Esophagus muscularis mucosa (tissue), 4 donors: ENCODE results near the gene UQCRH. TPM values are rescaled to one million over a fixed set of nuclear protein-coding genes. Genes with fewer than 3 reads are reported as not detected.

Source experiments
- DNase-seq: peaks from one replicate; pipeline ENCODE4 v3.0.0-alpha.2; 2017; ENCODE audit errors: extremely low spot score
- H3K27ac ChIP-seq, 4 donors: fragments of 200-600 bp; sonication (generic); replicated peaks in 1 of 4; 1 replicate in 3 of 4; 2 replicates in 1 of 4; pipeline ENCODE4 v1.5.1; 2016 to 2019; ENCODE audit warnings: mild to moderate bottlenecking in 1 of 4
- H3K27me3 ChIP-seq, 4 donors: fragments of 200-600 bp; sonication (generic); one replicate each; pipeline versions ENCODE4 v1.5.1 to v1.6.0; 2016 to 2019
- H3K36me3 ChIP-seq, 4 donors: fragments of 200-600 bp; sonication (generic); one replicate each; pipeline ENCODE4 v1.5.1; 2016 to 2019
- H3K4me1 ChIP-seq, 4 donors: fragments of 200-600 bp; sonication (generic); one replicate each; pipeline ENCODE4 v1.5.1; 2016 to 2019
- H3K4me3 ChIP-seq, 4 donors: fragments of 200-600 bp; sonication (generic); 1 replicate in 2 of 4; 2 replicates in 2 of 4; pipeline ENCODE4 v1.5.1; 2016 to 2019; ENCODE audit warnings: mild to moderate bottlenecking in 4 of 4, moderate library complexity in 1 of 4
- H3K9me3 ChIP-seq, 4 donors: fragments of 200-600 bp; sonication (generic); 1 replicate in 3 of 4; 2 replicates in 1 of 4; pipeline ENCODE4 v1.5.1; 2016 to 2019
- EP300 ChIP-seq: sonication (generic); formaldehyde crosslinking; IDR thresholded peaks from one replicate; pipeline ENCODE4 v1.6.1; 2017; ENCODE audit warnings: antibody characterized with exemption
- POLR2A ChIP-seq: fragments of 450-650 bp; IDR thresholded peaks from one replicate; pipeline ENCODE4 v1.6.1; 2017; ENCODE audit warnings: antibody characterized with exemption, moderate library complexity, mild to moderate bottlenecking, low read depth
- POLR2AphosphoS5 ChIP-seq, 2 donors: sonication (generic); formaldehyde crosslinking; IDR thresholded peaks; one replicate each; pipeline ENCODE4 v1.6.1; 2017; ENCODE audit warnings: antibody characterized with exemption in 2 of 2
- WGBS: methylation state at CpG from one replicate; pipeline ENCODE4 v1.1.5; 2018; 5-methylcytosine and 5-hydroxymethylcytosine counted together
- intact Hi-C: fragments of 100-400 bp; cut with DNase I; formaldehyde crosslinking; loops from one replicate; pipeline ENCODE4 v1.15.1; 2023
- total RNA-seq, 4 donors: library from RNA; depleted of rRNA; stranded (reverse); fragments of >200 nt; gene quantifications; one replicate each; pipeline versions ENCODE4 v1.1.0 to v1.2.1, GENCODE V29; 2016
- TF ChIP-seq, protein P1 (sequence below), 3 experiments: fragments of 200-600 bp in 2 of 3; fragments of 450-650 bp in 1 of 3; sonication (generic) in 2 of 3; IDR thresholded peaks; one replicate each; pipeline ENCODE4 v1.5.1; 2017 to 2019; ENCODE audit warnings: antibody characterized with exemption in 3 of 3, mild to moderate bottlenecking in 2 of 3, moderate library complexity in 1 of 3

Gene UQCRH
- total RNA-seq, 4 donors from 2014 or later = 148 to 412 (median 283) TPM

GRCh38 chr1:46306159-46306530 is 2.6 kb downstream of the UQCRH start:
- Histone ChIP-seq H3K36me3 (peaks cover 17 to 31% (median 23%) of the 10 kb centered on the region in 4 donors), H3K4me3 (no peak overlapping the region), H3K9me3 (no peaks in the 10 kb centered on the region), H3K27me3 (no peaks in the 10 kb centered on the region), H3K4me1 (peaks cover 51 to 57% (median 55%) of the 10 kb centered on the region in 4 donors), H3K27ac (no peak overlapping the region)
- WGBS = 88% methylated on average over 8 of the region's 8 CpGs
- no peak for DNase-seq
- no peak for TF ChIP-seq POLR2AphosphoS5 (IDR thresholded peaks at IDR 0.05)
- TF ChIP-seq, protein P1, sequence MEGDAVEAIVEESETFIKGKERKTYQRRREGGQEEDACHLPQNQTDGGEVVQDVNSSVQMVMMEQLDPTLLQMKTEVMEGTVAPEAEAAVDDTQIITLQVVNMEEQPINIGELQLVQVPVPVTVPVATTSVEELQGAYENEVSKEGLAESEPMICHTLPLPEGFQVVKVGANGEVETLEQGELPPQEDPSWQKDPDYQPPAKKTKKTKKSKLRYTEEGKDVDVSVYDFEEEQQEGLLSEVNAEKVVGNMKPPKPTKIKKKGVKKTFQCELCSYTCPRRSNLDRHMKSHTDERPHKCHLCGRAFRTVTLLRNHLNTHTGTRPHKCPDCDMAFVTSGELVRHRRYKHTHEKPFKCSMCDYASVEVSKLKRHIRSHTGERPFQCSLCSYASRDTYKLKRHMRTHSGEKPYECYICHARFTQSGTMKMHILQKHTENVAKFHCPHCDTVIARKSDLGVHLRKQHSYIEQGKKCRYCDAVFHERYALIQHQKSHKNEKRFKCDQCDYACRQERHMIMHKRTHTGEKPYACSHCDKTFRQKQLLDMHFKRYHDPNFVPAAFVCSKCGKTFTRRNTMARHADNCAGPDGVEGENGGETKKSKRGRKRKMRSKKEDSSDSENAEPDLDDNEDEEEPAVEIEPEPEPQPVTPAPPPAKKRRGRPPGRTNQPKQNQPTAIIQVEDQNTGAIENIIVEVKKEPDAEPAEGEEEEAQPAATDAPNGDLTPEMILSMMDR (IDR thresholded peaks at IDR 0.05) = no peak
- no peak for TF ChIP-seq EP300
- no peak for TF ChIP-seq POLR2A
- intact Hi-C loops = no loop called here

- WGBS = 89% methylated on average over 16 of the region's 16 CpGs
- intact Hi-C loops = no loop called here
- Histone ChIP-seq H3K27me3 (no peaks in the 10 kb centered on the region), H3K9me3 (no peaks in the 10 kb centered on the region), H3K4me3 (no peak overlapping the region), H3K27ac (no peak overlapping the region), H3K4me1 (peaks cover 39 to 45% (median 42%) of the 10 kb centered on the region in 4 donors), H3K36me3 (peaks cover 51 to 66% (median 57%) of the 10 kb centered on the region in 4 donors)
- no peak for DNase-seq
- no peak for TF ChIP-seq EP300
- TF ChIP-seq POLR2AphosphoS5 (IDR thresholded peaks at IDR 0.05) = no peak
- TF ChIP-seq POLR2A = no peak
- TF ChIP-seq, protein P1 (IDR thresholded peaks at IDR 0.05) = no peak
Observed at GRCh38 chr1:46309401-46310159, 6.1 kb downstream of the UQCRH start.

DNA sequence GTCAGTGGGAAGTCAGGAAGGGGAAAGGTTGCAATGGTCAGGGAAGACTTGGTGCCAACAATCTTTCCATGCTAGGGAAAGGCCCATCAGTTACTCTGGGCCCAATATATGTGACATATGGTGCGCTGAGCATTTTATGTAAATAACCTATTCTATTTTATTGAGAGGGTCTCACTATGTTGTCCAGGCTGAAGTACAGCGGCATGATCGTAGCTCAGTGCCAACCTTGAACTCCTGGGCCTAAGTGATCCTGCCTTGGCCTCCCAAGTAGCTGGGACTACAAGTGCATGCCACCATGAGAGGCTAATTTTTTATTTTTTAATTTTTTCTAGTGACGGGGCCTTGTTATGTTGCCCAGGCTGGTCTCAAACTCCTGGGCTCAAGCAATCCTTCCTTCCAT is 6.8 kb downstream of the UQCRH start:
- WGBS = 95% methylated on average over 4 of the region's 4 CpGs
- peaks cover 57 to 73% (median 65%) of the 10 kb centered on the region in 4 donors for H3K36me3 ChIP-seq

GRCh38 chr1:46315669-46316403 is 12.3 kb downstream of the UQCRH start:
- TF ChIP-seq, protein P1 (IDR thresholded peaks at IDR 0.05) = no peak
- TF ChIP-seq EP300 (no peak), POLR2A (no peak), POLR2AphosphoS5 (IDR thresholded peaks at IDR 0.05) (no peak)
- H3K9me3 ChIP-seq = no peaks in the 10 kb centered on the region
- H3K4me3 ChIP-seq = no peak overlapping the region
- H3K4me1 ChIP-seq = no peaks in the 10 kb centered on the region
- no peak overlapping the region for H3K27ac ChIP-seq
- WGBS = 89% methylated on average over 3 of the region's 3 CpGs
- H3K36me3 ChIP-seq = peaks cover 54 to 85% (median 71%) of the 10 kb centered on the region in 4 donors
- intact Hi-C loops = no loop called here
- DNase-seq = no peak
- no peaks in the 10 kb centered on the region for H3K27me3 ChIP-seq

More for the DNA sequence above, 6.8 kb downstream of the UQCRH start:
- Histone ChIP-seq H3K27me3 (no peaks in the 10 kb centered on the region), H3K4me1 (peaks cover 32 to 37% (median 34%) of the 10 kb centered on the region in 4 donors), H3K27ac (no peak overlapping the region), H3K9me3 (no peaks in the 10 kb centered on the region), H3K4me3 (no peak overlapping the region)
- DNase-seq = no peak
- intact Hi-C loops = no loop called here
- no peak for TF ChIP-seq POLR2A
- TF ChIP-seq EP300 = no peak
- no peak for TF ChIP-seq POLR2AphosphoS5 (IDR thresholded peaks at IDR 0.05)
- TF ChIP-seq, protein P1 (IDR thresholded peaks at IDR 0.05) = no peak
